ENCODE measurements around the gene AMELX. TPM values are rescaled to one million over a fixed set of nuclear protein-coding genes. Genes with fewer than 3 reads are reported as not detected.

Gene AMELX
- total and polyA plus RNA-seq, 2 donors (not counting 1 experiment from before 2014, with no cell fraction given) = not detected

DNA sequence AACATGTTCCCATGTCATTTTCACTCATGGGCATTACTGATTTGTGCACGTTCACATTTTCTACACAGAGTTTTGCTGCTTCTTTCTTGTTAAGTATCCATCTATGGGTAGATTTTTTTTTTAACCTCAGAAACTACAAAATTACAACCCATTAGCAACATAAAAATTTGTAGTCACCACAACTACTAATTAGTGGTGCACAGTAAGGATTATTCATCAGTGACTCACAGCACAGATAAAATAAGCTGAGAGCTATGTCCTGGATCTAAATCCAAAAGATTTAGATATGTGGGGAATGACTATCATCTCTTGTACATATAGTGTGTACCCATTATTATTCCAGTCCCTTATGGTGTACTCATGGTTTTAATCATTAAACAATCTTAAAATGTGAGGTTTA is 19.7 kb upstream of the AMELX start:
- Histone ChIP-seq H3K4me1 (ENCODE audit: control insufficient read depth, extremely low read depth, insufficient read depth, low read length) (no peaks in the 10 kb centered on the region), H3K4me3 (replicated peaks in 1 of 4; ENCODE audit: control extremely low read depth in 1 of 4, insufficient read depth in 1 of 4, low read depth in 3 of 4, low read length in 4 of 4) (no peak overlapping the region), H3K4me2 (ENCODE audit: extremely low read depth, insufficient read depth, low read length) (no peak overlapping the region), H3K79me2 (ENCODE audit: control insufficient read depth, insufficient read depth, low read length) (no peaks in the 10 kb centered on the region), H4K20me1 (ENCODE audit: control insufficient read depth, extremely low read depth, insufficient read depth, low read length) (no peaks in the 10 kb centered on the region), H3K9me3 (ENCODE audit: control insufficient read depth, insufficient read depth, low read depth, low read length) (no peaks in the 10 kb centered on the region), H2AFZ (ENCODE audit: low read length) (no peak overlapping the region), H3K27me3 (ENCODE audit: control insufficient read depth, insufficient read depth, low read length) (no peaks in the 10 kb centered on the region), H3K27ac (ENCODE audit: insufficient read depth, low read length) (no peak overlapping the region), H3K36me3 (ENCODE audit: control insufficient read depth, insufficient read depth, low read length) (no peaks in the 10 kb centered on the region), H3K9ac (ENCODE audit: insufficient read depth, low read length) (no peak overlapping the region)
- TF ChIP-seq, protein P1, sequence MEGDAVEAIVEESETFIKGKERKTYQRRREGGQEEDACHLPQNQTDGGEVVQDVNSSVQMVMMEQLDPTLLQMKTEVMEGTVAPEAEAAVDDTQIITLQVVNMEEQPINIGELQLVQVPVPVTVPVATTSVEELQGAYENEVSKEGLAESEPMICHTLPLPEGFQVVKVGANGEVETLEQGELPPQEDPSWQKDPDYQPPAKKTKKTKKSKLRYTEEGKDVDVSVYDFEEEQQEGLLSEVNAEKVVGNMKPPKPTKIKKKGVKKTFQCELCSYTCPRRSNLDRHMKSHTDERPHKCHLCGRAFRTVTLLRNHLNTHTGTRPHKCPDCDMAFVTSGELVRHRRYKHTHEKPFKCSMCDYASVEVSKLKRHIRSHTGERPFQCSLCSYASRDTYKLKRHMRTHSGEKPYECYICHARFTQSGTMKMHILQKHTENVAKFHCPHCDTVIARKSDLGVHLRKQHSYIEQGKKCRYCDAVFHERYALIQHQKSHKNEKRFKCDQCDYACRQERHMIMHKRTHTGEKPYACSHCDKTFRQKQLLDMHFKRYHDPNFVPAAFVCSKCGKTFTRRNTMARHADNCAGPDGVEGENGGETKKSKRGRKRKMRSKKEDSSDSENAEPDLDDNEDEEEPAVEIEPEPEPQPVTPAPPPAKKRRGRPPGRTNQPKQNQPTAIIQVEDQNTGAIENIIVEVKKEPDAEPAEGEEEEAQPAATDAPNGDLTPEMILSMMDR (conservative IDR thresholded peaks at IDR 0.05 in 1 of 2, IDR thresholded peaks at IDR 0.05 in 1 of 2; ENCODE audit: low read depth in 1 of 2, low read length in 2 of 2) = no peak
- no peak for TF ChIP-seq EZH2 (IDR thresholded peaks at IDR 0.05; ENCODE audit: low read length, missing control alignments)
- peak; percentile 41 to 63 for DNase-seq (ENCODE audit: low read depth in 2 of 2)

DNA sequence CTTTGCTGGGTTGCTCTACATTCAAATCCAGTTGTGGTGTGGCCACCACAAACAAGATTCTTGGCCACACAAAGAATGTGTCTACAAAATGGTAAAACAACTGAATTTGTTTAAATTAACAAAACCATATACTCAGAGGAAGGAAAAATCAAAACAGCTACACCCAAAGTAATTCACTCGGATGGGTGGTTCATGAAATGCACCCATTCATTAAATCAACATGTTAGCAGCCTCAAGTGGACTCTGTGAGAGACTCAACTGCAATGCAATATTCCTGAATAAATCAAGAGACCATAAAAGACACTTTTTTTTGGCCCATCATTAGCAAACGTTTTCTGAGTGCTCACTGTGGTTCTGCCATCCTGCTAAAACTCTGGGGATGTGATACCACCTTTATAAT is 11.2 kb upstream of the AMELX start:
- TF ChIP-seq EZH2 (IDR thresholded peaks at IDR 0.05; ENCODE audit: low read length, missing control alignments) = no peak
- TF ChIP-seq, protein P1 (conservative IDR thresholded peaks at IDR 0.05 in 1 of 2, IDR thresholded peaks at IDR 0.05 in 1 of 2; ENCODE audit: low read depth in 1 of 2, low read length in 2 of 2) = no peak
- no peaks in the 10 kb centered on the region for H3K4me1 ChIP-seq (ENCODE audit: control insufficient read depth, extremely low read depth, insufficient read depth, low read length)

DNA sequence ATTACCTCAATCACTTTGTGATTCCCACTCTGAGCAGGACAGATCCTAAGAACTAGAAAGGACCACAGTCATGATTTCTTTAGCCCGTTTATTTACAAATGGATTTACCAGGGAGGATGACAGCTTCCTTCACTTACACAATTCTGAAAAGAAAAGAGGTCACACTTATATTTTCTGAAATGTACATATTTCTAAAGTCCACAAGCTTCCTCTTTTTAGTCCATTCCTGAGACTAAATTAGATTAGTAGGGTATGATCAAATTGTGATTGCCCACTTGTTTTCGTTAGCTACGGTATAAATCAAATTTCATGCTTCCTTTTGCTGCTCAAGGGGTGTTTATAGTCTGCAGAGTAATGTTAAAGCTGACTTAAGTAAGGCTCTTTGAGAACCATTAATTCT is 7.6 kb upstream of the AMELX start:
- Histone ChIP-seq H3K9me3 (ENCODE audit: control insufficient read depth, insufficient read depth, low read depth, low read length) (no peaks in the 10 kb centered on the region), H3K36me3 (ENCODE audit: control insufficient read depth, insufficient read depth, low read length) (no peaks in the 10 kb centered on the region), H3K4me2 (ENCODE audit: extremely low read depth, insufficient read depth, low read length) (no peak overlapping the region), H3K9ac (ENCODE audit: insufficient read depth, low read length) (no peak overlapping the region), H4K20me1 (ENCODE audit: control insufficient read depth, extremely low read depth, insufficient read depth, low read length) (no peaks in the 10 kb centered on the region), H3K4me1 (ENCODE audit: control insufficient read depth, extremely low read depth, insufficient read depth, low read length) (no peaks in the 10 kb centered on the region), H3K79me2 (ENCODE audit: control insufficient read depth, insufficient read depth, low read length) (no peaks in the 10 kb centered on the region), H3K27me3 (ENCODE audit: control insufficient read depth, insufficient read depth, low read length) (no peaks in the 10 kb centered on the region), H3K4me3 (replicated peaks in 1 of 4; ENCODE audit: control extremely low read depth in 1 of 4, insufficient read depth in 1 of 4, low read depth in 3 of 4, low read length in 4 of 4) (no peak overlapping the region), H3K27ac (ENCODE audit: insufficient read depth, low read length) (no peak overlapping the region), H2AFZ (ENCODE audit: low read length) (no peak overlapping the region)
- no peak for TF ChIP-seq EZH2 (IDR thresholded peaks at IDR 0.05; ENCODE audit: low read length, missing control alignments)
- TF ChIP-seq, protein P1 (conservative IDR thresholded peaks at IDR 0.05 in 1 of 2, IDR thresholded peaks at IDR 0.05 in 1 of 2; ENCODE audit: low read depth in 1 of 2, low read length in 2 of 2) = no peak
- no peak for DNase-seq (ENCODE audit: low read depth in 2 of 2)

More for the DNA sequence above, 11.2 kb upstream of the AMELX start:
- Histone ChIP-seq H3K27me3 (ENCODE audit: control insufficient read depth, insufficient read depth, low read length) (no peaks in the 10 kb centered on the region), H3K79me2 (ENCODE audit: control insufficient read depth, insufficient read depth, low read length) (no peaks in the 10 kb centered on the region), H3K36me3 (ENCODE audit: control insufficient read depth, insufficient read depth, low read length) (no peaks in the 10 kb centered on the region), H3K27ac (ENCODE audit: insufficient read depth, low read length) (no peak overlapping the region), H3K9ac (ENCODE audit: insufficient read depth, low read length) (no peak overlapping the region), H4K20me1 (ENCODE audit: control insufficient read depth, extremely low read depth, insufficient read depth, low read length) (no peaks in the 10 kb centered on the region), H3K9me3 (ENCODE audit: control insufficient read depth, insufficient read depth, low read depth, low read length) (no peaks in the 10 kb centered on the region), H3K4me3 (replicated peaks in 1 of 4; ENCODE audit: control extremely low read depth in 1 of 4, insufficient read depth in 1 of 4, low read depth in 3 of 4, low read length in 4 of 4) (no peak overlapping the region), H3K4me2 (ENCODE audit: extremely low read depth, insufficient read depth, low read length) (no peak overlapping the region), H2AFZ (ENCODE audit: low read length) (no peak overlapping the region)
- DNase-seq (ENCODE audit: low read depth in 2 of 2) = no peak
